Large intestine (tissue), 12 donors: ENCODE data around the gene YTHDF2. TPM values are rescaled to one million over a fixed set of nuclear protein-coding genes. Genes with fewer than 3 reads are reported as not detected.
"Not testable (repeated sequence)": the region's sequence is repeated elsewhere in the genome, so short reads cannot be mapped to it uniquely, and the experiment has no call there.

Source experiments
- DNase-seq, 2 donors: peaks; one replicate each; pipeline versions ENCODE4 v3.0.0 to v3.0.0-alpha.2; 2013
- H3K27ac ChIP-seq: one replicate; pipeline ENCODE4 v1.5.1; 2013; ENCODE audit warnings: low read length
- H3K27me3 ChIP-seq: 2 replicates; pipeline ENCODE4 v1.6.1; 2013; ENCODE audit warnings: low read length; ENCODE audit not compliant: control insufficient read depth, insufficient read depth
- H3K36me3 ChIP-seq: 2 replicates; pipeline ENCODE4 v1.6.1; 2013; ENCODE audit warnings: low read length; ENCODE audit not compliant: control insufficient read depth, insufficient read depth
- H3K4me1 ChIP-seq: one replicate; pipeline ENCODE4 v1.6.1; 2013; ENCODE audit warnings: low read length; ENCODE audit not compliant: control insufficient read depth, insufficient read depth
- H3K4me3 ChIP-seq: one replicate; pipeline ENCODE4 v1.5.1; 2013; ENCODE audit warnings: low read length
- H3K9me3 ChIP-seq: one replicate; pipeline ENCODE4 v1.6.1; 2013; ENCODE audit warnings: mild to moderate bottlenecking, low read depth, low read length, moderate library complexity; ENCODE audit not compliant: control insufficient read depth
- WGBS: methylation state at CpG from one replicate; pipeline ENCODE4 v1.1.5; 2013; ENCODE audit warnings: low lambda C conversion rate; ENCODE audit not compliant: insufficient coverage; 5-methylcytosine and 5-hydroxymethylcytosine counted together
- long read RNA-seq, 11 donors: transcript quantifications; one replicate each; lab custom pipeline, GENCODE V29; 2026
- polyA plus RNA-seq: library from polyadenylated mRNA; unstranded; fragments of 120-200 nt; gene quantifications from one replicate; pipeline ENCODE4 v1.2.1, GENCODE V29; 2013

YTHDF2 gene
- 59.4 TPM for polyA plus RNA-seq
- long read RNA-seq, donor 1, transcript YTHDF2-201 (5 exons, 2,925 nt) = major isoform, 12 of 28 reads
- long read RNA-seq, donor 1, partial matches to known transcripts = 15 of 28 reads
- long read RNA-seq, donor 1, other reads (novel, unspliced or antisense) = 0 of 28 reads
- long read RNA-seq, donor 2, transcript YTHDF2-201 (5 exons, 2,925 nt) = major isoform, 14 of 73 reads
- long read RNA-seq, donor 2, partial matches to known transcripts = 59 of 73 reads
- long read RNA-seq, donor 2, other reads (novel, unspliced or antisense) = 0 of 73 reads
- long read RNA-seq, donor 3 = 0 reads
- long read RNA-seq, donor 4, partial matches to known transcripts = 0 of 2 reads
- long read RNA-seq, donor 4, other reads (novel, unspliced or antisense) = 0 of 2 reads
- long read RNA-seq, donor 5, partial matches to known transcripts = 21 of 26 reads
- long read RNA-seq, donor 5, other reads (novel, unspliced or antisense) = 0 of 26 reads
- long read RNA-seq, donor 6, transcript YTHDF2-201 (5 exons, 2,925 nt) = major isoform, 12 of 42 reads
- long read RNA-seq, donor 6, partial matches to known transcripts = 18 of 42 reads
- long read RNA-seq, donor 6, other reads (novel, unspliced or antisense) = 11 of 42 reads
- long read RNA-seq, donor 7, transcript YTHDF2-201 (5 exons, 2,925 nt) = major isoform, 8 of 13 reads
- long read RNA-seq, donor 7, partial matches to known transcripts = 5 of 13 reads
- long read RNA-seq, donor 7, other reads (novel, unspliced or antisense) = 0 of 13 reads
- long read RNA-seq, donor 8, transcript YTHDF2-201 (5 exons, 2,925 nt) = major isoform, 12 of 45 reads
- long read RNA-seq, donor 8, partial matches to known transcripts = 31 of 45 reads
- long read RNA-seq, donor 8, other reads (novel, unspliced or antisense) = 0 of 45 reads
- long read RNA-seq, donor 9, transcript YTHDF2-201 (5 exons, 2,925 nt) = major isoform, 12 of 23 reads
- long read RNA-seq, donor 9, partial matches to known transcripts = 9 of 23 reads
- long read RNA-seq, donor 9, other reads (novel, unspliced or antisense) = 0 of 23 reads
- long read RNA-seq, donor 10, transcript YTHDF2-201 (5 exons, 2,925 nt) = major isoform, 17 of 45 reads
- long read RNA-seq, donor 10, partial matches to known transcripts = 22 of 45 reads
- long read RNA-seq, donor 10, other reads (novel, unspliced or antisense) = 5 of 45 reads
- long read RNA-seq, donor 11, transcript YTHDF2-201 (5 exons, 2,925 nt) = major isoform, 13 of 32 reads
- long read RNA-seq, donor 11, partial matches to known transcripts = 17 of 32 reads
- long read RNA-seq, donor 11, other reads (novel, unspliced or antisense) = 0 of 32 reads

- H3K27ac ChIP-seq = peak within 1 kb of the TSS; percentile 91
- peaks cover 25% of the 10 kb centered on the region for H3K36me3 ChIP-seq
- no CpG with 5 or more reads among the region's 92 CpGs for WGBS
- H3K27me3 ChIP-seq = no peaks in the 10 kb centered on the region
- no peaks in the 10 kb centered on the region for H3K9me3 ChIP-seq
- peaks cover 18% of the 10 kb centered on the region for H3K4me1 ChIP-seq
- peak within 1 kb of the TSS; percentile 91 for H3K4me3 ChIP-seq
- peak; percentile 97 to 99 for DNase-seq
Measured at GRCh38 chr1:28736450-28737306, at the start of gene YTHDF2. Gene YTHDF2 (plus strand): TSS chr1:28736940. CDS start chr1:28737121, 181 bp downstream.

GRCh38 chr1:28691627-28692026, 45.1 kb upstream of the YTHDF2 start:
- WGBS = no CpG with 5 or more reads among the region's 1 CpG
- not testable (repeated sequence) for DNase-seq, H3K27ac ChIP-seq, H3K4me3 ChIP-seq, H3K9me3 ChIP-seq, H3K4me1 ChIP-seq, H3K27me3 ChIP-seq
- peaks cover 30% of the 10 kb centered on the region for H3K36me3 ChIP-seq

- peaks cover 49% of the 10 kb centered on the region for H3K36me3 ChIP-seq
- no peak for DNase-seq
- no CpG with 5 or more reads among the region's 3 CpGs for WGBS
Measured at GRCh38 chr1:28703629-28704028, 33.1 kb upstream of the YTHDF2 start.

GRCh38 chr1:28716336-28716735, 20.4 kb upstream of the YTHDF2 start:
- no peak for DNase-seq
- WGBS = no CpG with 5 or more reads among the region's 2 CpGs

More at GRCh38 chr1:28703629-28704028, 33.1 kb upstream of the YTHDF2 start:
- H3K4me1 ChIP-seq = no peaks in the 10 kb centered on the region
- no peaks in the 10 kb centered on the region for H3K9me3 ChIP-seq
- H3K27ac ChIP-seq = no peak overlapping the region
- no peaks in the 10 kb centered on the region for H3K27me3 ChIP-seq
- H3K4me3 ChIP-seq = no peak overlapping the region

GRCh38 chr1:28718166-28718565, 18.6 kb upstream of the YTHDF2 start:
- H3K27ac ChIP-seq = no peak overlapping the region
- H3K4me3 ChIP-seq = no peak overlapping the region
- no CpG with 5 or more reads among the region's 1 CpG for WGBS
- H3K36me3 ChIP-seq = peaks cover 23% of the 10 kb centered on the region
- no peaks in the 10 kb centered on the region for H3K4me1 ChIP-seq
- H3K9me3 ChIP-seq = no peaks in the 10 kb centered on the region
- no peak for DNase-seq
- H3K27me3 ChIP-seq = no peaks in the 10 kb centered on the region

More at GRCh38 chr1:28716336-28716735, 20.4 kb upstream of the YTHDF2 start:
- Histone ChIP-seq H3K36me3 (peaks cover 34% of the 10 kb centered on the region), H3K4me3 (no peak overlapping the region), H3K27ac (no peak overlapping the region), H3K9me3 (no peaks in the 10 kb centered on the region), H3K4me1 (no peaks in the 10 kb centered on the region), H3K27me3 (no peaks in the 10 kb centered on the region)

- Histone ChIP-seq H3K27me3 (no peaks in the 10 kb centered on the region), H3K4me1 (no peaks in the 10 kb centered on the region), H3K9me3 (no peaks in the 10 kb centered on the region), H3K36me3 (peaks cover 18% of the 10 kb centered on the region), H3K4me3 (no peak overlapping the region), H3K27ac (no peak overlapping the region)
- WGBS = no CpG with 5 or more reads among the region's 4 CpGs
- DNase-seq = no peak
Measured at GRCh38 chr1:28718586-28719331, 18.0 kb upstream of the YTHDF2 start.

GRCh38 chr1:28719332-28719619, 17.5 kb upstream of the YTHDF2 start:
- Histone ChIP-seq H3K36me3 (peaks cover 13% of the 10 kb centered on the region), H3K27ac (no peak overlapping the region), H3K9me3 (no peaks in the 10 kb centered on the region), H3K4me1 (no peaks in the 10 kb centered on the region), H3K4me3 (no peak overlapping the region), H3K27me3 (no peaks in the 10 kb centered on the region)
- DNase-seq = no peak

- no CpG with 5 or more reads among the region's 5 CpGs for WGBS
- Histone ChIP-seq H3K4me3 (no peak overlapping the region), H3K4me1 (no peaks in the 10 kb centered on the region), H3K36me3 (peaks cover 5% of the 10 kb centered on the region), H3K9me3 (no peaks in the 10 kb centered on the region), H3K27me3 (no peaks in the 10 kb centered on the region), H3K27ac (no peak overlapping the region)
- no peak for DNase-seq
Measured at GRCh38 chr1:28720376-28720775, 16.4 kb upstream of the YTHDF2 start.

- no CpG with 5 or more reads among the region's 18 CpGs for WGBS
- H3K36me3 ChIP-seq, DNase-seq, H3K4me3 ChIP-seq, H3K4me1 ChIP-seq, H3K9me3 ChIP-seq, H3K27ac ChIP-seq, H3K27me3 ChIP-seq: not testable (repeated sequence)
Measured at GRCh38 chr1:28721927-28722326, 14.8 kb upstream of the YTHDF2 start.
